GM18858 (cell line): ENCODE measurements around the gene LYRM7.
"Not testable (repeated sequence)": the region's sequence is repeated elsewhere in the genome, so short reads cannot be mapped to it uniquely, and the experiment has no call there.

Experiments
- ATAC-seq: cut with Tn5 transposase; IDR thresholded peaks from one replicate; pipeline ENCODE4 v1.9.1; 2021; ENCODE audit not compliant: unreplicated experiment

LYRM7 gene

DNA sequence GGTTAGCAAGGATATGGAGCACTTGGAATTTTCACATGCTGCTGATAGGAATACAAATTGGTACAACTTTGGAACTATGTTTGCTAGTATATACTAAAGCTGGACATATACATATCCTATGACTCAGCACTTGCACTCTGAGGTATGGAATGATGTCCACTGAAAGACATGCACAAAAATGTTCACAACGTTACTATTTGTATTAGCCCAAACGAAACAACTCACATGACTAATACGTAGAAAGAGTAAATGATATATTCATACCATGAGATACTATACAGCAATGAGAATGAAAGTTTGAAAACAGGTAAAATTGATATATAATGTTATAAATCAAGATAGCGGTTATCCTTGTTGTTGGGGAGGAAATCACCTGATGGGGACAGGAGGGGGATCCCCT lies 47.6 kb downstream of the LYRM7 start:
- ATAC-seq = no peak

GRCh38 chr5:131220566-131220965 lies 49.8 kb downstream of the LYRM7 start:
- ATAC-seq = no peak

- ATAC-seq = no peak
Measured at GRCh38 chr5:131221008-131221703, 50.4 kb downstream of the LYRM7 start.

DNA sequence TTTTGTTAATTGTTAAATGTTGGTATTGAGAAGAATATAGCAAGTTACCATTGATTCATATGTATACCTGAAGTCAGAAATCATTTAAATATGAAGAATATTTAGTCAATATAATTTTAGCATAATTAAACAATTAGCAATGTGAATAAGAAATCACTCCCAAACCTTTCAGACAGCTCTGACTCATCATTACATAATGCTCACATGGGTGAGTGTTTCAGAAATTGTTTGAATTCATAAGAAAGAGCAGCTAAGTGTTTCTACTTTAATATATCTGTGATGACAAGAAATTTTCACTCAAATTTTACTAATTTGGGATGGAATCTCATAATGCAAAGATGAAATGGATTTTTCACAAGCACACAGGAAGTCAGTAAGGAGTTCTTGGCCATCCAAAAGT lies 51.1 kb downstream of the LYRM7 start:
- no peak for ATAC-seq

DNA sequence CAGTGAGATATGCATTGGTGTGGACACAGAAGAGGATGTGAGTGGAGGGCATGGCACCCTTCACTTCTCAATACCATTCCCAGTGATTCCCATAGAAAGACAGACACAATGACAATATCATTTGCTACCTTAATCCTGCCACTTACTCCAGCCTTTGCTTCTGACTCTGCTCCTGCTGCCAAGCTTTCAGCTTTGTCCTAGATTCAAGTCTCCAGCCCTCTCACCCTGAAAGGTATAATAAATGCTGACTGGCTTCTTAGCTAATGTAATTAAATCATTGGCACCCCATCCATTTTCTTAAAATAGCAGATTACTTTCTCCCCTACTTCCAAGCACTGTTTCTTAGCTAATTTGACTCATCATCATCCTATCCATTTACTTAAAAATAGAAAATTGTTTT lies 52.0 kb downstream of the LYRM7 start:
- no peak for ATAC-seq

GRCh38 chr5:131223751-131224386 lies 53.1 kb downstream of the LYRM7 start:
- no peak for ATAC-seq

- ATAC-seq = peak; percentile 88
Measured at GRCh38 chr5:131224387-131225201, 53.9 kb downstream of the LYRM7 start.

- no peak for ATAC-seq
Measured at GRCh38 chr5:131225282-131225974, 54.7 kb downstream of the LYRM7 start.

GRCh38 chr5:131226899-131227298 lies 56.2 kb downstream of the LYRM7 start:
- ATAC-seq = no peak

DNA sequence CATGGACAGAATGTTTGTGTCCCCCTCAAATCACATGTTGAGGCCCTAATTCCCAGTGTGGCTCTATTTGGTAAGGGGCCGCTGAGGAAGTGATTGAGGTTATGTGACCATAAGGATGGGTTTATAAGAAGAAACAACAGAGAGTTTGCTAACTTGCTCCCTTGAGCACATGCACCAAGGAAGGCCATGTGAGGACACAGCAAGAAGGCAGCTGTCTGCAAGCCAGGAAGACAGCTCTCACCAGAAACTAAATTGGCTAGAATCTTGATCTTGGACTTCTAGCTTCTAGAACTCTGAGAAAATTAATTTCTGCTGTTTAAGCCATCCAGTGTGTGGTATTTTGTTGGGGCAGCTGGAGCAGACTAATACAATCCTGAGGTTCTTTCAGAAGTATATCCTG lies 57.9 kb downstream of the LYRM7 start:
- no peak for ATAC-seq

- no peak for ATAC-seq
Measured at GRCh38 chr5:131229623-131230022, 58.9 kb downstream of the LYRM7 start.

DNA sequence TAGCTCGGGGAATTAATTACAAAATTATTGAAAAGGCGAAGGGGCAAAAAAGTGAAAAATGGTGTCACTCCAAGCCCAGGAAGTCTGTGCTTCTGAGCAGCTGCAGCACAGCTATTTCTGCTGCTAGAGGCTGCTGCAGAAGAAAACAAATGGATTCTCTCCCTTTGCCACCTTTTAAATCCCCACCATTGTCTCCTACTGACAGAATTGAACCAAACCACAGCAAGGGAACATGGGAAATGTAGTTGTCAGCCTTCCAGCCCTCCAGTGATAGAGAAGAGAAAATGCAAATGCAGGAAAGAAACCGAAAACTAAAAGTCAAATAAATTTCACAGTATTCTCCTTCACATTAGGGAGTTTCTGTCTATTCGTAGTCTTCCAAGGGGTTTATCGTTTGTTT lies 59.7 kb downstream of the LYRM7 start:
- ATAC-seq = peak; percentile 64

GRCh38 chr5:131239686-131240085 lies 68.9 kb downstream of the LYRM7 start:
- ATAC-seq = no peak

DNA sequence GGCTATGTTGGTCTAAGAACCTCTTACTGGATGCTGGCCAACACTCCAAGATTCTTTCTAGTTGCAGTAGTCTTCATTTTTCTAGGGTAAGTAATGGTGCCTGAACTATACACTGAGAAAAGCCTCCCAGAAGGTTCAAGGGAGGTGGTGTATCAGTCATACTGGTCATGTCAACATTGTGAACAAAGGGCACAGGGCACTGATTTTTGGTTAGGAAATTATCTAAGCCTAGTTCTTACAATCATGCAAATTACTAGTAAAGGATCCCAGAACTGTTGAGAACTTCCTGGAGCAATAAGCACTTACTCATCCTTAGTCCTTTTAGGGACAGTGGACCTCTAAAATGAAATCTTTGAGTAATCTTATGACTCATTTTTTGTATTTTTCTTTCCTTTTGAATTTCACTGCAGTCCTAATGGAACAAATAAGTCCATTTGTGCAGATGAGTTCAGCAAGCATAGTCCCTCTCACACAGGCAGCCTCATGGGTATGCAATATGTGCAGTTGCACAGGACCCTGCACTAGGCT lies 72.0 kb downstream of the LYRM7 start:
- ATAC-seq = no peak

DNA sequence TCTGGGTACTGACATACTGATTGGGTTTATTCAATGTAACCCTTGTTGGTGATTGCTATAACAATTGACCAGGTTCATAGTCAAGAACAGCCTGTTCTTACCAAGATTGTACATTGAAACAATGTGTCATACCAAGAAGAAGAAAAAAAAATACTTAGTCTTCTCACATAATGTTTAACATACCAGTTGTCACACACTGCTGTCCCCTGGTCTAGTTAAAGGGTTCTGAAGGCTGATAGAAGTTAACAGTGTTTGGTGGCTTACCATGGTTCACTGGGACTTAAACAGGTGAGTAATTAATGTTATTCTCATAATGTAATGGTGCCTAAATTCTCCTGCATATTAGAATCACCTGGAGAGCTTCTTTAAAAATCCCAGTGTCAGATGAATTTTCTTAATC lies 74.6 kb downstream of the LYRM7 start:
- no peak for ATAC-seq

- no peak for ATAC-seq
Measured at GRCh38 chr5:131245948-131246347, 75.2 kb downstream of the LYRM7 start.

GRCh38 chr5:131246504-131246903 lies 75.8 kb downstream of the LYRM7 start:
- no peak for ATAC-seq

- ATAC-seq = no peak
Measured at GRCh38 chr5:131250751-131251475, 80.2 kb downstream of the LYRM7 start.

GRCh38 chr5:131252824-131253171 lies 82.1 kb downstream of the LYRM7 start:
- ATAC-seq = peak; percentile 82

GRCh38 chr5:131254025-131254424 lies 83.3 kb downstream of the LYRM7 start:
- ATAC-seq = not testable (repeated sequence)

DNA sequence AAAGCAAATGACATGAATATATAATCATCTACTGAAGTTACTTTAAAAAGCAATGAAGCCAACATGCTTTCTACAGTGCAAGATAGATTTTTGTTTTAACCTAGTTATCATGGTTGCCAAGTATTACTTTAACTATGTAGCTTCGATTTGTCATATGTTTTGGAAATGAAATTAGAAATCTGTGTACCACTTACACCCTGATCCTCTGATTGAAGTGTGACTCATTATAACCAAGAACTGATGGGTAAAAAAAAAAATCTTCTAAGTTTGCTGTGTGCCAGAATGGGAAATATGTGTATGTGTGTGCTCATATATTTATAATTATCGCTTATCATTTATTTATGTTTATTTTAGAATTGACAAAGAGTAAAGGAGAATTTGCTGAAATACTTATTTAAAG lies 84.0 kb downstream of the LYRM7 start:
- ATAC-seq = no peak
